Neural cell (in vitro differentiated cells): ENCODE results near the gene CLGN. TPM values are rescaled to one million over a fixed set of nuclear protein-coding genes. Genes with fewer than 3 reads are reported as not detected.

ENCODE experiments used
- H2AFZ ChIP-seq: fragments of 200-600, 300-800 bp; sonication (generic), shearing (Covaris generic); 2 replicates; pipeline ENCODE4 v1.6.0; 2014; ENCODE audit warnings: low read depth, mild to moderate bottlenecking, antibody characterized with exemption, low read length, moderate library complexity
- H3F3A ChIP-seq: fragments of 200-600 bp; shearing (Covaris generic); 2 replicates; pipeline ENCODE4 v1.6.1; 2016; ENCODE audit warnings: mild to moderate bottlenecking, moderate library complexity, mixed read lengths, antibody characterized with exemption, low read length; ENCODE audit not compliant: insufficient read depth, poor library complexity, severe bottlenecking
- H3K27ac ChIP-seq: fragments of 200-600, 300-800 bp; sonication (generic), shearing (Covaris generic); 2 replicates; pipeline ENCODE4 v1.5.1; 2014; ENCODE audit warnings: mild to moderate bottlenecking, low read length, moderate library complexity
- H3K27me3 ChIP-seq: fragments of 300-800, 200-600 bp; sonication (generic), shearing (Covaris generic); 2 replicates; pipeline ENCODE4 v1.6.0; 2014; ENCODE audit warnings: mild to moderate bottlenecking, low read depth, low read length, moderate library complexity; ENCODE audit not compliant: insufficient read depth
- H3K36me3 ChIP-seq: fragments of 300-800, 200-600 bp; sonication (generic), shearing (Covaris generic); 2 replicates; pipeline ENCODE4 v1.5.1; 2014; ENCODE audit warnings: mild to moderate bottlenecking, antibody characterized with exemption, low read length, moderate library complexity; ENCODE audit not compliant: insufficient read depth
- H3K4me2 ChIP-seq: fragments of 300-800, 200-600 bp; sonication (generic), shearing (Covaris generic); 2 replicates; pipeline ENCODE4 v1.6.0; 2014; ENCODE audit warnings: mild to moderate bottlenecking, low read length
- H3K4me3 ChIP-seq: fragments of 300-800, 200-600 bp; sonication (generic), shearing (Covaris generic); 2 replicates; pipeline ENCODE4 v1.5.1; 2014; ENCODE audit warnings: mild to moderate bottlenecking, low read length, moderate library complexity
- H3K79me2 ChIP-seq: fragments of 200-600 bp; shearing (Covaris generic); replicated peaks from 2 replicates; pipeline ENCODE4 v1.6.0; 2014; ENCODE audit warnings: mild to moderate bottlenecking, low read length, moderate library complexity; ENCODE audit not compliant: insufficient read depth
- H3K9ac ChIP-seq: fragments of 300-800, 200-600 bp; sonication (generic), shearing (Covaris generic); 2 replicates; pipeline ENCODE4 v1.6.1; 2016; ENCODE audit warnings: mild to moderate bottlenecking, low read length, mixed read lengths
- H3K9me2 ChIP-seq: fragments of 200-600 bp; shearing (Covaris generic); 2 replicates; pipeline ENCODE4 v1.6.1; 2016; ENCODE audit warnings: mild to moderate bottlenecking, low read length, mixed read lengths; ENCODE audit not compliant: insufficient read depth
- H3K9me3 ChIP-seq: fragments of 200-600, 300-800 bp; sonication (generic), shearing (Covaris generic); 2 replicates; pipeline ENCODE4 v1.6.1; 2016; ENCODE audit warnings: mild to moderate bottlenecking, mixed run types, low read length, moderate library complexity, mixed read lengths
- H4K20me1 ChIP-seq: fragments of 200-600 bp; shearing (Covaris generic); 2 replicates; pipeline ENCODE4 v1.6.1; 2016; ENCODE audit warnings: mild to moderate bottlenecking, mixed run types; ENCODE audit not compliant: insufficient read depth
- EP300 ChIP-seq: fragments of 450-650 bp; conservative IDR thresholded peaks from 2 replicates; pipeline ENCODE4 v1.6.1; 2014; ENCODE audit warnings: antibody characterized with exemption, mild to moderate bottlenecking, moderate library complexity; ENCODE audit not compliant: poor library complexity, severe bottlenecking
- EZH2 ChIP-seq: fragments of 200-600, 300-800 bp; shearing (Covaris generic), sonication (generic); IDR thresholded peaks from 2 replicates; pipeline ENCODE4 v1.6.1; 2014; ENCODE audit warnings: antibody characterized with exemption, low read length, borderline replicate concordance, mild to moderate bottlenecking; ENCODE audit not compliant: insufficient read depth, poor library complexity, severe bottlenecking
- MXI1 ChIP-seq: fragments of 450-650 bp; conservative IDR thresholded peaks from 2 replicates; pipeline ENCODE4 v1.6.1; 2014; ENCODE audit warnings: antibody characterized with exemption, mild to moderate bottlenecking; ENCODE audit not compliant: poor library complexity, severe bottlenecking
- POLR2AphosphoS5 ChIP-seq: IDR thresholded peaks from 2 replicates; pipeline ENCODE4 v1.6.1; 2012
- RAD21 ChIP-seq: fragments of 450-650 bp; conservative IDR thresholded peaks from 2 replicates; pipeline ENCODE4 v1.6.1; 2014; ENCODE audit warnings: antibody characterized with exemption, mild to moderate bottlenecking, moderate library complexity
- SMC3 ChIP-seq: fragments of 450-650 bp; conservative IDR thresholded peaks from 2 replicates; pipeline ENCODE4 v1.6.1; 2014; ENCODE audit warnings: antibody characterized with exemption, mild to moderate bottlenecking, moderate library complexity; ENCODE audit not compliant: poor library complexity
- TAF1 ChIP-seq: IDR thresholded peaks from 2 replicates; pipeline ENCODE4 v1.6.1; 2012; ENCODE audit warnings: low read depth
- polyA minus RNA-seq: library from RNA; depleted of rRNA, polyadenylated mRNA; stranded (reverse); fragments of >200 nt; gene quantifications from 2 replicates; pipeline ENCODE4 v1.2.3, GENCODE V29; 2014
- polyA plus RNA-seq: library from polyadenylated mRNA; depleted of rRNA; stranded (reverse); fragments of >200 nt; gene quantifications from 2 replicates; pipeline ENCODE4 v1.2.3, GENCODE V29; 2014
- TF ChIP-seq, protein P1 (sequence below): IDR thresholded peaks from 2 replicates; pipeline ENCODE4 v1.6.1; 2012; ENCODE audit warnings: borderline replicate concordance
- TF ChIP-seq, protein P2 (sequence below): fragments of 450-650 bp; IDR thresholded peaks from 2 replicates; pipeline ENCODE4 v1.5.1; 2014; ENCODE audit warnings: antibody characterized with exemption, mild to moderate bottlenecking, moderate library complexity; ENCODE audit not compliant: poor library complexity, severe bottlenecking

The CLGN gene, protein sequence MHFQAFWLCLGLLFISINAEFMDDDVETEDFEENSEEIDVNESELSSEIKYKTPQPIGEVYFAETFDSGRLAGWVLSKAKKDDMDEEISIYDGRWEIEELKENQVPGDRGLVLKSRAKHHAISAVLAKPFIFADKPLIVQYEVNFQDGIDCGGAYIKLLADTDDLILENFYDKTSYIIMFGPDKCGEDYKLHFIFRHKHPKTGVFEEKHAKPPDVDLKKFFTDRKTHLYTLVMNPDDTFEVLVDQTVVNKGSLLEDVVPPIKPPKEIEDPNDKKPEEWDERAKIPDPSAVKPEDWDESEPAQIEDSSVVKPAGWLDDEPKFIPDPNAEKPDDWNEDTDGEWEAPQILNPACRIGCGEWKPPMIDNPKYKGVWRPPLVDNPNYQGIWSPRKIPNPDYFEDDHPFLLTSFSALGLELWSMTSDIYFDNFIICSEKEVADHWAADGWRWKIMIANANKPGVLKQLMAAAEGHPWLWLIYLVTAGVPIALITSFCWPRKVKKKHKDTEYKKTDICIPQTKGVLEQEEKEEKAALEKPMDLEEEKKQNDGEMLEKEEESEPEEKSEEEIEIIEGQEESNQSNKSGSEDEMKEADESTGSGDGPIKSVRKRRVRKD
- polyA plus RNA-seq: 15.3 and 20.8 TPM in 2 replicates
- 18.7 and 23.7 TPM in 2 replicates for polyA minus RNA-seq

DNA sequence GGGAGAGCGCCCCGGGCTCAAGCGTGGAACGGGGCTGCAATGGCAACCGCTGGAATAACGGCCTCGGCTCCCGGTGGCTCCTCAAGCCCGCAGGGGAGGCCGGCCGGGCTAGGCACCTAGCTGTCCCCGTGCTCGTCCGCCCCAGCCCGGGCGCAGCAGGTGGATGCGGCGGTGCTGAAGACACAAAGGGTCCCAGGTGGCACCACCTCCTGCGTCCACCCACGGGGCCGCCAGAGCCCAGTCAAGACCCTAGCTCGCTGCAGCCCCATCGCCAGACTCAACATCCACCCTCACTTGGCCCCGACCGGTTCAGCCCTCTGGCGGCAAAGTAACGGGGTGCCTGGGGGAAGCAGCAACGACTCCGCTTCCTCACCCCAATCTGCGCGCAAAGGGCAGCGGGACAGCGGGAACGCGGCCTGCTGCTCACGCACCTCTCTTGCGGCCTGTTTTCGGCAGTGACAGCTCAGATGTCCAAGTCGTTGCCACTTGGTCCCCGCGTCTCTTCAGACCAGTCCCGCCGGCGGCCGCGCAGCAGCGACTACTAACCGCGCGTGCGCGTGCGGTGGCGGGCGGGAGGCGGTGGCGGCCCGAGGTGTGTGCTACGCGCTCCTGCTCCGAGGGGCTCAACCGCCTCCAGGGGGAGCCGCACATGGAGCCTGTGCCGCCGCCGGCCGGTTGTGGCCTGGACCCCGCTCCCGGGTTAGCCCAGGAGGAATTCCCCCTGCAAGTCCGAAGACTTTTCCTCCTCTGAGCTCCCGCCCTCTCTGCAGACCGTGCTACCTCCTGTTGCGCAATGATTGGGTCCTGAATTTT is at the start of gene CLGN:
Gene CLGN, minus strand, starts transcription at position 543 of the 813 bp plus-strand sequence. CDS start 14,570 bp downstream, outside the sequence.
- Histone ChIP-seq H3F3A (peaks cover 8% of the 10 kb centered on the region), H2AFZ (peak within 1 kb of the TSS; percentile 94), H3K9ac (peak within 1 kb of the TSS; percentile 77), H3K4me3 (peak within 1 kb of the TSS; percentile 92), H4K20me1 (no peaks in the 10 kb centered on the region), H3K4me2 (peak within 1 kb of the TSS; percentile 93), H3K9me3 (no peaks in the 10 kb centered on the region), H3K79me2 (no peaks in the 10 kb centered on the region), H3K36me3 (no peaks in the 10 kb centered on the region), H3K27ac (peak within 1 kb of the TSS; percentile 72), H3K27me3 (no peaks in the 10 kb centered on the region), H3K9me2 (no peaks in the 10 kb centered on the region)
- TF ChIP-seq SMC3 (peak; percentile 75), EP300 (peak; percentile 7), RAD21 (peak; percentile 64), POLR2AphosphoS5 (peak; percentile 53), TAF1 (peak; percentile 72), EZH2 (no peak), MXI1 (peak; percentile 74)
- TF ChIP-seq, protein P1, sequence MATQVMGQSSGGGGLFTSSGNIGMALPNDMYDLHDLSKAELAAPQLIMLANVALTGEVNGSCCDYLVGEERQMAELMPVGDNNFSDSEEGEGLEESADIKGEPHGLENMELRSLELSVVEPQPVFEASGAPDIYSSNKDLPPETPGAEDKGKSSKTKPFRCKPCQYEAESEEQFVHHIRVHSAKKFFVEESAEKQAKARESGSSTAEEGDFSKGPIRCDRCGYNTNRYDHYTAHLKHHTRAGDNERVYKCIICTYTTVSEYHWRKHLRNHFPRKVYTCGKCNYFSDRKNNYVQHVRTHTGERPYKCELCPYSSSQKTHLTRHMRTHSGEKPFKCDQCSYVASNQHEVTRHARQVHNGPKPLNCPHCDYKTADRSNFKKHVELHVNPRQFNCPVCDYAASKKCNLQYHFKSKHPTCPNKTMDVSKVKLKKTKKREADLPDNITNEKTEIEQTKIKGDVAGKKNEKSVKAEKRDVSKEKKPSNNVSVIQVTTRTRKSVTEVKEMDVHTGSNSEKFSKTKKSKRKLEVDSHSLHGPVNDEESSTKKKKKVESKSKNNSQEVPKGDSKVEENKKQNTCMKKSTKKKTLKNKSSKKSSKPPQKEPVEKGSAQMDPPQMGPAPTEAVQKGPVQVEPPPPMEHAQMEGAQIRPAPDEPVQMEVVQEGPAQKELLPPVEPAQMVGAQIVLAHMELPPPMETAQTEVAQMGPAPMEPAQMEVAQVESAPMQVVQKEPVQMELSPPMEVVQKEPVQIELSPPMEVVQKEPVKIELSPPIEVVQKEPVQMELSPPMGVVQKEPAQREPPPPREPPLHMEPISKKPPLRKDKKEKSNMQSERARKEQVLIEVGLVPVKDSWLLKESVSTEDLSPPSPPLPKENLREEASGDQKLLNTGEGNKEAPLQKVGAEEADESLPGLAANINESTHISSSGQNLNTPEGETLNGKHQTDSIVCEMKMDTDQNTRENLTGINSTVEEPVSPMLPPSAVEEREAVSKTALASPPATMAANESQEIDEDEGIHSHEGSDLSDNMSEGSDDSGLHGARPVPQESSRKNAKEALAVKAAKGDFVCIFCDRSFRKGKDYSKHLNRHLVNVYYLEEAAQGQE: peak; percentile 56
- TF ChIP-seq, protein P2, sequence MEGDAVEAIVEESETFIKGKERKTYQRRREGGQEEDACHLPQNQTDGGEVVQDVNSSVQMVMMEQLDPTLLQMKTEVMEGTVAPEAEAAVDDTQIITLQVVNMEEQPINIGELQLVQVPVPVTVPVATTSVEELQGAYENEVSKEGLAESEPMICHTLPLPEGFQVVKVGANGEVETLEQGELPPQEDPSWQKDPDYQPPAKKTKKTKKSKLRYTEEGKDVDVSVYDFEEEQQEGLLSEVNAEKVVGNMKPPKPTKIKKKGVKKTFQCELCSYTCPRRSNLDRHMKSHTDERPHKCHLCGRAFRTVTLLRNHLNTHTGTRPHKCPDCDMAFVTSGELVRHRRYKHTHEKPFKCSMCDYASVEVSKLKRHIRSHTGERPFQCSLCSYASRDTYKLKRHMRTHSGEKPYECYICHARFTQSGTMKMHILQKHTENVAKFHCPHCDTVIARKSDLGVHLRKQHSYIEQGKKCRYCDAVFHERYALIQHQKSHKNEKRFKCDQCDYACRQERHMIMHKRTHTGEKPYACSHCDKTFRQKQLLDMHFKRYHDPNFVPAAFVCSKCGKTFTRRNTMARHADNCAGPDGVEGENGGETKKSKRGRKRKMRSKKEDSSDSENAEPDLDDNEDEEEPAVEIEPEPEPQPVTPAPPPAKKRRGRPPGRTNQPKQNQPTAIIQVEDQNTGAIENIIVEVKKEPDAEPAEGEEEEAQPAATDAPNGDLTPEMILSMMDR: peak; percentile 85

DNA sequence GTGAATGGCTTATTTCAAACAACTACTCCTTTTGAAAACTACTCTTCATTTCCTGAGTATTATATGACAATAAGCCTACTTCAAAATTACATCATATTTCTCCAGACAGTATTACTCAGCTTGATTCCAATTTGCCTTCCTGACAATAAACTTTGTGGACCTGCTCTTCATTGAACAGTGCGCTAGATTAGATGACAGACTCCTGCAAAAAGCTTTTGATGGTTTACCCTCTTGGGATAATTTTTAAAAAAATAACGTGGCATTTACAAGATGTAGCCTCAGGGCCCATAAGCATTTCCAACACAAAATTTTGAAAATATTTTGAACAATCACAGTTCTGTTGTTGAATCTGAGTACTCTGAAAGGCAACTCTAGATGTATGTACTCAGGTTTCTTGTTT is 44.7 kb upstream of the CLGN start:
- no peak overlapping the region for H3K4me3 ChIP-seq
- H4K20me1 ChIP-seq: no peaks in the 10 kb centered on the region
- H3K9ac ChIP-seq: no peak overlapping the region
- H3K27ac ChIP-seq: no peak overlapping the region
- H3K79me2 ChIP-seq: no peaks in the 10 kb centered on the region
- H3K36me3 ChIP-seq: no peaks in the 10 kb centered on the region
- TF ChIP-seq POLR2AphosphoS5: no peak
- TF ChIP-seq, protein P1: no peak
- no peak for TF ChIP-seq EP300
- TF ChIP-seq SMC3: no peak
- no peak for TF ChIP-seq MXI1
- TF ChIP-seq, protein P2: no peak
- no peak for TF ChIP-seq RAD21
- TF ChIP-seq TAF1: no peak
- no peak for TF ChIP-seq EZH2
- H3K9me2 ChIP-seq: no peaks in the 10 kb centered on the region
- H3K9me3 ChIP-seq: no peaks in the 10 kb centered on the region
- no peak overlapping the region for H2AFZ ChIP-seq
- no peaks in the 10 kb centered on the region for H3K27me3 ChIP-seq
- H3F3A ChIP-seq: no peaks in the 10 kb centered on the region
- H3K4me2 ChIP-seq: no peak overlapping the region
